DND-41 (cell line): ENCODE results near the gene MACC1.

Experiments
- ATAC-seq: fragments of 200-7000 bp; cut with Tn5 transposase; 3 replicates; pipeline ENCODE4 v1.9.1; 2021; ENCODE audit warnings: low read depth; ENCODE audit not compliant: insufficient read depth
- DNase-seq: peaks from one replicate; pipeline ENCODE4 v3.0.0-alpha.2; 2020
- H2AFZ ChIP-seq: 2 replicates; pipeline ENCODE4 v1.6.0; 2012; ENCODE audit warnings: low read depth, low read length
- H3K27ac ChIP-seq: 2 replicates; pipeline ENCODE4 v1.5.1; 2012; ENCODE audit warnings: low read length, inconsistent platforms
- H3K27me3 ChIP-seq: fragments of 200-600 bp; sonication (generic); 2 replicates; pipeline ENCODE4 v1.6.0; 2012; ENCODE audit warnings: low read length, mild to moderate bottlenecking, inconsistent platforms; ENCODE audit not compliant: insufficient read depth, poor library complexity
- H3K36me3 ChIP-seq: 2 replicates; pipeline ENCODE4 v1.5.1; 2012; ENCODE audit warnings: low read length, inconsistent platforms; ENCODE audit not compliant: insufficient read depth
- H3K4me1 ChIP-seq: 2 replicates; pipeline ENCODE4 v1.5.1; 2012; ENCODE audit warnings: mild to moderate bottlenecking, low read length; ENCODE audit not compliant: insufficient read depth
- H3K4me2 ChIP-seq: 2 replicates; pipeline ENCODE4 v1.6.0; 2012; ENCODE audit warnings: mild to moderate bottlenecking, moderate library complexity, low read length, inconsistent platforms; ENCODE audit not compliant: insufficient read depth
- H3K4me3 ChIP-seq, 2 experiments: fragments of 200-600 bp in 1 of 2; shearing (Covaris generic) in 1 of 2; 2 replicates each; pipeline ENCODE4 v1.5.1; 2012 to 2016; ENCODE audit warnings: inconsistent platforms in 2 of 2, low read length in 2 of 2, mild to moderate bottlenecking in 2 of 2, low read depth in 1 of 2, moderate library complexity in 1 of 2
- H3K79me2 ChIP-seq: 2 replicates; pipeline ENCODE4 v1.6.0; 2012; ENCODE audit warnings: low read length, inconsistent platforms; ENCODE audit not compliant: insufficient read depth
- H3K9ac ChIP-seq: 2 replicates; pipeline ENCODE4 v1.6.0; 2012; ENCODE audit warnings: low read depth, mild to moderate bottlenecking, inconsistent platforms, low read length, moderate library complexity
- H3K9me3 ChIP-seq: 2 replicates; pipeline ENCODE4 v1.5.1; 2012; ENCODE audit warnings: low read length, moderate library complexity, mild to moderate bottlenecking, inconsistent platforms; ENCODE audit not compliant: insufficient read depth, severe bottlenecking
- H4K20me1 ChIP-seq: 2 replicates; pipeline ENCODE4 v1.6.0; 2012; ENCODE audit warnings: low read length; ENCODE audit not compliant: insufficient read depth
- CTCF ChIP-seq: IDR thresholded peaks from 2 replicates; pipeline ENCODE4 v1.5.1; 2012; ENCODE audit warnings: borderline replicate concordance, low read length, moderate library complexity, mild to moderate bottlenecking; ENCODE audit not compliant: poor library complexity, severe bottlenecking; ENCODE audit errors: extremely low read depth
- EZH2 ChIP-seq: IDR thresholded peaks from 3 replicates; pipeline ENCODE4 v1.6.1; 2012; ENCODE audit warnings: borderline replicate concordance, low read depth, mild to moderate bottlenecking, moderate library complexity, low read length, inconsistent platforms; ENCODE audit not compliant: severe bottlenecking

MACC1 gene

GRCh38 chr7:20136647-20137046 is 80.5 kb downstream of the MACC1 start:
- Histone ChIP-seq H3K4me2 (no peak overlapping the region), H3K36me3 (no peaks in the 10 kb centered on the region), H3K79me2 (no peaks in the 10 kb centered on the region), H3K4me3 (no peak overlapping the region), H3K27ac (no peak overlapping the region), H2AFZ (no peak overlapping the region), H3K4me1 (no peaks in the 10 kb centered on the region), H3K9me3 (no peaks in the 10 kb centered on the region), H3K27me3 (no peaks in the 10 kb centered on the region), H4K20me1 (no peaks in the 10 kb centered on the region), H3K9ac (no peak overlapping the region)
- DNase-seq (no peak), ATAC-seq (no peak)
- no peak for TF ChIP-seq EZH2
- no peak for TF ChIP-seq CTCF

GRCh38 chr7:20133803-20134202 is 83.4 kb downstream of the MACC1 start:
- ATAC-seq = no peak
- H3K27me3 ChIP-seq = no peaks in the 10 kb centered on the region
- H3K4me1 ChIP-seq = no peaks in the 10 kb centered on the region
- H3K36me3 ChIP-seq = no peaks in the 10 kb centered on the region
- no peak overlapping the region for H3K4me3 ChIP-seq
- H4K20me1 ChIP-seq = no peaks in the 10 kb centered on the region
- H3K9me3 ChIP-seq = no peaks in the 10 kb centered on the region
- H3K27ac ChIP-seq = no peak overlapping the region
- no peak for DNase-seq
- H3K9ac ChIP-seq = no peak overlapping the region
- TF ChIP-seq EZH2 (no peak), CTCF (no peak)
- no peaks in the 10 kb centered on the region for H3K79me2 ChIP-seq
- H3K4me2 ChIP-seq = no peak overlapping the region
- H2AFZ ChIP-seq = no peak overlapping the region

- H3K79me2 ChIP-seq = no peaks in the 10 kb centered on the region
- H3K9ac ChIP-seq = no peak overlapping the region
- no peaks in the 10 kb centered on the region for H3K4me1 ChIP-seq
- ATAC-seq = no peak
- DNase-seq = no peak
- H3K4me3 ChIP-seq = no peak overlapping the region
- no peaks in the 10 kb centered on the region for H3K27me3 ChIP-seq
- no peaks in the 10 kb centered on the region for H3K9me3 ChIP-seq
- no peaks in the 10 kb centered on the region for H4K20me1 ChIP-seq
- no peak overlapping the region for H2AFZ ChIP-seq
- H3K4me2 ChIP-seq = no peak overlapping the region
- H3K27ac ChIP-seq = no peak overlapping the region
- no peak for TF ChIP-seq EZH2
- TF ChIP-seq CTCF = no peak
- no peaks in the 10 kb centered on the region for H3K36me3 ChIP-seq
Observed at GRCh38 chr7:20132585-20132984, 84.6 kb downstream of the MACC1 start.

- Histone ChIP-seq H3K4me1 (no peaks in the 10 kb centered on the region), H3K36me3 (no peaks in the 10 kb centered on the region), H3K27me3 (no peaks in the 10 kb centered on the region), H3K27ac (no peak overlapping the region), H3K4me2 (no peak overlapping the region), H3K4me3 (no peak overlapping the region), H3K9ac (no peak overlapping the region), H2AFZ (no peak overlapping the region), H4K20me1 (no peaks in the 10 kb centered on the region), H3K9me3 (no peaks in the 10 kb centered on the region), H3K79me2 (no peaks in the 10 kb centered on the region)
- TF ChIP-seq CTCF (no peak), EZH2 (no peak)
- ATAC-seq (no peak), DNase-seq (no peak)
Observed at GRCh38 chr7:20131776-20132175, 85.4 kb downstream of the MACC1 start.
